GM12873 (cell line): ENCODE data around the gene HAVCR2.

Source experiments
- TF ChIP-seq, protein P1 (sequence below): IDR thresholded peaks from 2 replicates; pipeline ENCODE4 v1.5.1; 2012; ENCODE audit warnings: low read depth, mild to moderate bottlenecking, moderate library complexity, low read length, control low read depth; ENCODE audit not compliant: insufficient read depth; ENCODE audit errors: missing control alignments

Gene HAVCR2

DNA sequence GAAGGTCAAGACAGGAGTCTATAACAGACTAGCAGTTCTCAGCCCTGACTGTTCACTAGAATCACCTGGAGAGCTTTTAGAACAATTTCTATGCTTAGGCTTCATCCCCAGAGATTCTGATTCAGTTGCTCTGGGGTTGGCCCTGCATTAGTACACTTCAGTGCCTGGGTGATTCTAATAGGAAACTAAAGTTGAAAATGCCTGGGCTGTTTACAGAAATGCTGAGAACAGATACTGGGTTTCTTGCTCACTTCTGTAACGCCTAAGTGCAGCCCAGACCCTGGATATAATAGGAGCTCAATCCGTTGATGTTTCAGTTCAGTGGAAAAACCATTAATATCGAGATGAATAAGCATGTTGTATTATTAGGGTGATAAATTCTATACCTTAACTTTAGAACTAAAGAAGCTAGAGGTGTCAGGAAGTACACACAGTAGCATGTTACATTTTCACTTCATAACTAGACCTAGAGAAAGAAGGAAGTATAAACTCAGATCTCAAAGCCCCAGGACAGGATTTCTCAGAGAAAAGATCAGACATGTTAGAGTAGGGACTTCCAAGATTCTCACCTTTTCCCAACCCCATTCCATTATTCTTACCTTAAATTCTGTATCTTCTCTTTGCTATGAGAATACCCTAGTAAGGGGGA is 20.4 kb downstream of the HAVCR2 start:
- TF ChIP-seq, protein P1, sequence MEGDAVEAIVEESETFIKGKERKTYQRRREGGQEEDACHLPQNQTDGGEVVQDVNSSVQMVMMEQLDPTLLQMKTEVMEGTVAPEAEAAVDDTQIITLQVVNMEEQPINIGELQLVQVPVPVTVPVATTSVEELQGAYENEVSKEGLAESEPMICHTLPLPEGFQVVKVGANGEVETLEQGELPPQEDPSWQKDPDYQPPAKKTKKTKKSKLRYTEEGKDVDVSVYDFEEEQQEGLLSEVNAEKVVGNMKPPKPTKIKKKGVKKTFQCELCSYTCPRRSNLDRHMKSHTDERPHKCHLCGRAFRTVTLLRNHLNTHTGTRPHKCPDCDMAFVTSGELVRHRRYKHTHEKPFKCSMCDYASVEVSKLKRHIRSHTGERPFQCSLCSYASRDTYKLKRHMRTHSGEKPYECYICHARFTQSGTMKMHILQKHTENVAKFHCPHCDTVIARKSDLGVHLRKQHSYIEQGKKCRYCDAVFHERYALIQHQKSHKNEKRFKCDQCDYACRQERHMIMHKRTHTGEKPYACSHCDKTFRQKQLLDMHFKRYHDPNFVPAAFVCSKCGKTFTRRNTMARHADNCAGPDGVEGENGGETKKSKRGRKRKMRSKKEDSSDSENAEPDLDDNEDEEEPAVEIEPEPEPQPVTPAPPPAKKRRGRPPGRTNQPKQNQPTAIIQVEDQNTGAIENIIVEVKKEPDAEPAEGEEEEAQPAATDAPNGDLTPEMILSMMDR: no peak

DNA sequence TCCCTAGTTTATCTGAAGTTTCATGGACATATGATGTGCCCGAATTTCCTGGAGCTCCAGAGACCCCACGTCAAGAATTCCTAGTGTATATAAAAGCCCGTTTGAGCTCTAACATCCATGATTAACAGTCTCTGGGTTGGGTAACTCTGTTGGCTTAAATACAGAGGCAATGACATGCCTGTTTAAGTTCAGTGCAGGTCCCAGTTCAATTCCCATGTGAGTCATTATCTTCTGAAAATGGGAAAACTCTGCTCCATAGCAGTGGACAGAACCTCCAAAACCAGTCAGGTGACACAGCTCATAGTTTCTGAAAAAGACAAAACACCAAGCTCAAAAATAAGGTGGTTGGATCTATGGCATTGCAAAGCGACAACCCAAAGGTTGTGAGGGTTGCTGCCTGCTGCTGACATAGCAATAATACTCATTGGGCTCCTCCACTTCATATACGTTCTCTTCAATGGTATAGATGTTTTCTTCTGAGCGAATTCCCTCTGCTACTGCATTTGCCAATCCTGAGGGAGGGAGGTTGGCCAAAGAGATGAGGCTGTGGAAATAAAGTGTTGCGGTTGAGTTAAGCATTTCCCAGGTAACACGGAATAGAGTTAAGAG is 22.0 kb downstream of the HAVCR2 start:
- TF ChIP-seq, protein P1: no peak

DNA sequence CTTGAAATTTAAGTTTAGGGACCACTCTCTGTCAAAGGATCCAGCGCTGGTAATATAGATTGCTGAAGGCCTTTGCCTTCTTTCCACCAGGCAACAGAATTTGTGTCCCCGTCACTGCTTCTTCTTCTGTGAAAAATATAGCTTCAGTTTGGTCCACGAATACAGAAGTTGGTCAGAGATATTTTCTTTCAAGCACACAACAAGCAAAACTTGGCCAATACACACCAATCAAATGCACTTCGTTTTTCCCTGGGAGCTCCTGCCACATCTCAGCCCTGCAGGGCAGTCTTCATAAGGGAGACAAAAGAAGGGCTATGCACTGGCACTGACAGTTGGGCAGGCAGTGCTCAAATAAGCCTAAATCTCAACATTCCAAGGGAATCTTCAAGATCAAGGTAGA is 22.9 kb downstream of the HAVCR2 start:
- TF ChIP-seq, protein P1: no peak

DNA sequence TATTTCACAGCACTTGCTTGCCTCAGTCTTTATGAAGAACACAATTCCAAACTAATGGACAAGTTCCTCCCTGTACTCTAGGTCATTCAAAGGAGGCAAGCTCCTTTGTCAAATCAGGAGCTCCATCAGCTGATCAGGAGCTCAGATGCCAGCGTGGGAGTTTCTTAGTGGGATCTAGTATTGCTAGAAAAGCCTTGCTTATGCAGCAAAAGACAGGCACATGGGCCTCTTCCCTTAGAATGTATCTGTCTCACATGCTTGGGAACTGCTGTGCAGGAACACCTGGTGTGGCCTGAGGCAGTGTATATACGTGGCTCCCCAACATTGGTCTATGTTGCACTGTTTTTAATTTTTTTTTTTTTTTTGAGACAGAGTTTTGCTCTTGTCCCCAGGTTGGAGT is 28.6 kb downstream of the HAVCR2 start:
- TF ChIP-seq, protein P1: no peak

DNA sequence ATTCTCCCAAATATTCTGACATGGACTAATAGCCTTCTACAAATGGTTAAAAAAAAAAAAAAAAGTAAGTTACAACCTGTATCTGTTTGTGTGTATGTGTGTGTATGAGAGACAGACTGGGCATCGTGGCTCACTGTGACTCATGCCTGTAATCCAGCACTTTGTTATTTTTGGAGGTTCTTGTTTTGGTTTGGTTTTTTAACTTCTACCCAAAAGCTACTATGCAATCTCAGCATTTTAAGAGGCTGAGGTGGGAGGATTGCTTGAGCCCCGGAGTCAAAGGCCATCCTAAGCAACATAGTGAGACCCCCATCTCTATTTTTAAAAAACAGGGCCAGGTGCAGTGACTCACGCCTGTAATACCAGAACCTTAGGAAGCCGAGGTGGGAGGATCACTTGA is 32.3 kb downstream of the HAVCR2 start:
- TF ChIP-seq, protein P1: no peak

DNA sequence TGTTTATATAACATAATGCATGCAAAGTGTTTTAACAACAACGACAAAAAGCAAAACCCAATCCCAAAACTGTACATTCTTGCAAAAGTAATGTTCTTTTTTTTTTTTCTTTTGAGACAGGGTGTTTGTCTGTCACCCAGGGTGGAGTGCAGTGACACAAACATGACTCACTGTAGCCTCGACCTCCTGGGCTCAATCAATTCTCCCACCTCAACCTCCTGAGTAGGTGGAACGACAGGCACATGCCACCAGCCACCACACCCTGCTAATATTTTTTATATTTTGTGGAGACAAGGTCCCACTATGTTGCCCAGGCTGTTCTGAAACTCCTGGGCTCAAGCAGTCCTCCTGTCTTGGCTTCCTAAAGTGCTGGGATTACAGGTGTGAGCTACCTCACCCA is 36.3 kb downstream of the HAVCR2 start:
- TF ChIP-seq, protein P1: no peak

DNA sequence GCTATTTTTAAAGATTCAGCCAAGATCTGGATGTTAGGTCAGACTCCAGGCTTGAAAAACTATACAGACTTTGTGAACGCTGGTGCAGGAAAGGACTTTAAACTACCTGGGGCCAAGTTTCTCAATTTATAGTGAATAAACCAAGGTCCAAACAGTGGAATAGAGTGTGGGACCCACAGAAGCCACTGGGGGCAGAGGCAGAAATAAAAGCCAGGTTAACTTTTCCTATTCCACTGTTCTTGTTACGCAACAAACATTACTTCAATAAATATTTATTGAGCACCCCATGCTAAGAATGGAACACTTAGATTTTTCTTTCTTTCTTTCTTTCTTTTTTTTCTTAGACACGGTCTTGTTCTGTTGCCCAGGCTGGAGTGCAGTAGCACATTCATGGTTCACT is 38.9 kb downstream of the HAVCR2 start:
- TF ChIP-seq, protein P1: peak; percentile 14
